Measurements from ENCODE around the gene SERTAD1.

The SERTAD1 gene

GRCh38 chr19:40383668-40384248 lies 42.0 kb downstream of the SERTAD1 start:
- no peak for DNase-seq (ENCODE audit: extremely low read depth, insufficient read length)
- H3K27me3 ChIP-seq (replicated peaks; ENCODE audit: control insufficient read depth, insufficient read depth, low read length) = no peaks in the 10 kb centered on the region
- peaks cover 2% of the 10 kb centered on the region for H3K36me3 ChIP-seq (ENCODE audit: control insufficient read depth, insufficient read depth, low read length)
- no peak overlapping the region for H3K4me3 ChIP-seq (replicated peaks; ENCODE audit: low read depth, low read length)
- TF ChIP-seq CTCF (IDR thresholded peaks at IDR 0.05; ENCODE audit: insufficient read depth, low read length, poor library complexity, severe bottlenecking) = no peak

GRCh38 chr19:40381321-40381720 lies 44.5 kb downstream of the SERTAD1 start:
- peaks cover 9% of the 10 kb centered on the region for H3K36me3 ChIP-seq (ENCODE audit: control insufficient read depth, insufficient read depth, low read length)
- TF ChIP-seq CTCF (IDR thresholded peaks at IDR 0.05; ENCODE audit: insufficient read depth, low read length, poor library complexity, severe bottlenecking) = no peak
- no peak for DNase-seq (ENCODE audit: extremely low read depth, insufficient read length)
- H3K27me3 ChIP-seq (replicated peaks; ENCODE audit: control insufficient read depth, insufficient read depth, low read length) = no peaks in the 10 kb centered on the region
- no peak overlapping the region for H3K4me3 ChIP-seq (replicated peaks; ENCODE audit: low read depth, low read length)

GRCh38 chr19:40380199-40381037 lies 45.4 kb downstream of the SERTAD1 start:
- no peak for TF ChIP-seq CTCF (IDR thresholded peaks at IDR 0.05; ENCODE audit: insufficient read depth, low read length, poor library complexity, severe bottlenecking)
- Histone ChIP-seq H3K27me3 (replicated peaks; ENCODE audit: control insufficient read depth, insufficient read depth, low read length) (no peaks in the 10 kb centered on the region), H3K36me3 (ENCODE audit: control insufficient read depth, insufficient read depth, low read length) (peaks cover 9% of the 10 kb centered on the region), H3K4me3 (replicated peaks; ENCODE audit: low read depth, low read length) (no peak overlapping the region)
- no peak for DNase-seq (ENCODE audit: extremely low read depth, insufficient read length)

GRCh38 chr19:40379446-40380198 lies 46.2 kb downstream of the SERTAD1 start:
- Histone ChIP-seq H3K27me3 (replicated peaks; ENCODE audit: control insufficient read depth, insufficient read depth, low read length) (no peaks in the 10 kb centered on the region), H3K4me3 (replicated peaks; ENCODE audit: low read depth, low read length) (no peak overlapping the region), H3K36me3 (ENCODE audit: control insufficient read depth, insufficient read depth, low read length) (peaks cover 9% of the 10 kb centered on the region)
- no peak for DNase-seq (ENCODE audit: extremely low read depth, insufficient read length)
- TF ChIP-seq CTCF (IDR thresholded peaks at IDR 0.05; ENCODE audit: insufficient read depth, low read length, poor library complexity, severe bottlenecking) = no peak

GRCh38 chr19:40378509-40378908 lies 47.3 kb downstream of the SERTAD1 start:
- DNase-seq (ENCODE audit: extremely low read depth, insufficient read length) = no peak
- Histone ChIP-seq H3K4me3 (replicated peaks; ENCODE audit: low read depth, low read length) (no peak overlapping the region), H3K36me3 (ENCODE audit: control insufficient read depth, insufficient read depth, low read length) (peaks cover 9% of the 10 kb centered on the region), H3K27me3 (replicated peaks; ENCODE audit: control insufficient read depth, insufficient read depth, low read length) (no peaks in the 10 kb centered on the region)
- no peak for TF ChIP-seq CTCF (IDR thresholded peaks at IDR 0.05; ENCODE audit: insufficient read depth, low read length, poor library complexity, severe bottlenecking)
